Transverse colon (tissue), 3 donors: ENCODE measurements around the gene ACP6.

Experiments used
- CTCF ChIP-seq, 5 experiments: fragments of 200-600 bp in 3 of 5; fragments of 450-650 bp in 2 of 5; sonication (generic) in 3 of 5; IDR thresholded peaks; 1 replicate in 2 of 5; 2 replicates in 3 of 5; pipeline ENCODE4 v1.5.1; 2016 to 2017; ENCODE audit warnings: antibody characterized with exemption in 5 of 5, inconsistent platforms in 3 of 5, mild to moderate bottlenecking in 2 of 5, moderate library complexity in 1 of 5
- POLR2A ChIP-seq: fragments of 450-650 bp; IDR thresholded peaks from one replicate; pipeline ENCODE4 v1.6.1; 2016; ENCODE audit warnings: antibody characterized with exemption, mild to moderate bottlenecking, moderate library complexity

- no peak for TF ChIP-seq CTCF (IDR thresholded peaks at IDR 0.05)
- TF ChIP-seq POLR2A: no peak
Observed at GRCh38 chr1:147626739-147627138, 43.6 kb downstream of the ACP6 start.
